GM12878 (cell line): ENCODE results near the gene ERFL. TPM values are rescaled to one million over a fixed set of nuclear protein-coding genes. Genes with fewer than 3 reads are reported as not detected.
A peak's percentile ranks its signal among the peaks of the same experiment; 100 is the strongest.

Experiments used
- ATAC-seq: fragments of 200-7000 bp; cut with Tn5 transposase; 3 replicates; pipeline ENCODE4 v1.9.1; 2020; ENCODE audit warnings: mild to moderate bottlenecking, moderate library complexity
- BruUV-seq: library from RNA; stranded (reverse); fragments of 400-500 nt; replicated peaks from 2 replicates; lab custom pipeline; 2021; lab: Mats Ljungman, UMichigan
- CTCF ChIA-PET: fragments of 300-600 bp; sonication (Branson Sonifier 250); formaldehyde crosslinking; extraction: SDS; loops from one replicate; lab custom pipeline; 2021; ENCODE audit warnings: inconsistent platforms; lab: Yijun Ruan, JAX
- POLR2A ChIA-PET: fragments of 350-600 bp; formaldehyde crosslinking; extraction: SDS; loops from one replicate; lab custom pipeline; 2021; ENCODE audit warnings: inconsistent platforms; lab: Charles Lee
- RAD21 ChIA-PET: fragments of 300-600 bp; sonication (Branson Sonifier 250); formaldehyde crosslinking; loops from one replicate; lab custom pipeline; 2023; ENCODE audit warnings: antibody characterized with exemption; ENCODE audit not compliant: unreplicated experiment; lab: Charles Lee
- SMC1A ChIA-PET: fragments of 300-600 bp; sonication (Branson Sonifier 250); formaldehyde crosslinking; loops from one replicate; lab custom pipeline; 2023; ENCODE audit not compliant: unreplicated experiment, uncharacterized antibody; lab: Charles Lee
- DNase-seq: peaks from one replicate; pipeline ENCODE4 v3.0.0-alpha.2; 2011; ENCODE audit warnings: low read depth, low spot score
- FAIRE-seq: peaks from 3 replicates; lab custom pipeline; 2011; peaks lifted over from hg19 to GRCh38; lab: Jason Lieb, UNC
- H2AFZ ChIP-seq: 2 replicates; pipeline ENCODE4 v1.6.0; 2011; ENCODE audit warnings: low read depth, low read length, control low read depth; ENCODE audit not compliant: control insufficient read depth
- H3K27ac ChIP-seq: 2 replicates; pipeline ENCODE4 v1.5.1; 2011; ENCODE audit warnings: control low read depth; ENCODE audit not compliant: control insufficient read depth, insufficient read depth
- H3K27me3 ChIP-seq, 2 experiments: replicated peaks in 1 of 2; 2 replicates each; pipeline versions ENCODE4 v1.6.0 to v1.6.1; 2011; ENCODE audit warnings: low read length in 1 of 2; ENCODE audit not compliant: control insufficient read depth in 2 of 2, insufficient read depth in 2 of 2
- H3K36me3 ChIP-seq, 2 experiments: 2 replicates each; pipeline ENCODE4 v1.5.1; 2011; ENCODE audit warnings: low read length in 1 of 2; ENCODE audit not compliant: control insufficient read depth in 2 of 2, insufficient read depth in 2 of 2
- H3K4me1 ChIP-seq: 2 replicates; pipeline ENCODE4 v1.6.1; 2011; ENCODE audit warnings: mild to moderate bottlenecking, low read length, moderate library complexity, mixed read lengths; ENCODE audit not compliant: control insufficient read depth, insufficient read depth
- H3K4me2 ChIP-seq: 2 replicates; pipeline ENCODE4 v1.6.0; 2011; ENCODE audit warnings: control low read depth; ENCODE audit not compliant: control insufficient read depth, insufficient read depth
- H3K4me3 ChIP-seq: fragments of 200-600 bp; sonication (generic); 2 replicates; pipeline ENCODE4 v1.5.1; 2016
- H3K79me2 ChIP-seq: 2 replicates; pipeline ENCODE4 v1.6.0; 2011; ENCODE audit warnings: low read length; ENCODE audit not compliant: control insufficient read depth, insufficient read depth
- H3K9ac ChIP-seq: 2 replicates; pipeline ENCODE4 v1.8.0; 2011; ENCODE audit warnings: low read length, control low read depth, mixed read lengths; ENCODE audit not compliant: control insufficient read depth, insufficient read depth
- H3K9me3 ChIP-seq: replicated peaks from 3 replicates; pipeline ENCODE4 v1.5.1; 2011; ENCODE audit warnings: mild to moderate bottlenecking, low read length; ENCODE audit not compliant: control insufficient read depth, insufficient read depth
- H4K20me1 ChIP-seq: 2 replicates; pipeline ENCODE4 v1.6.0; 2011; ENCODE audit not compliant: control insufficient read depth, insufficient read depth
- ASH2L ChIP-seq: fragments of 300-600, 200-600 bp; sonication (generic); IDR thresholded peaks from 2 replicates; pipeline ENCODE4 v1.6.1; 2017; ENCODE audit warnings: low read depth, mild to moderate bottlenecking, borderline replicate concordance
- BCL11A ChIP-seq: IDR thresholded peaks from 2 replicates; pipeline ENCODE4 v1.6.1; 2011; ENCODE audit warnings: low read depth, low read length
- CBFB ChIP-seq: IDR thresholded peaks from 2 replicates; pipeline ENCODE4 v1.6.1; 2016; ENCODE audit warnings: antibody characterized with exemption, low read depth
- CEBPZ ChIP-seq: fragments of 150-350 bp; IDR thresholded peaks from 2 replicates; pipeline ENCODE4 v1.6.1; 2016; ENCODE audit warnings: low read depth, low read length
- FOS ChIP-seq: IDR thresholded peaks from 3 replicates; pipeline ENCODE4 v1.6.1; 2011; ENCODE audit warnings: borderline replicate concordance; ENCODE audit not compliant: insufficient read length; ENCODE audit errors: extremely low read depth
- IKZF2 ChIP-seq, 2 experiments: fragments of 450-650 bp; IDR thresholded peaks; 2 replicates each; pipeline ENCODE4 v1.6.1; 2017; ENCODE audit warnings: mild to moderate bottlenecking in 2 of 2, moderate library complexity in 2 of 2
- MEF2A ChIP-seq: IDR thresholded peaks from 2 replicates; pipeline ENCODE4 v1.6.1; 2011; ENCODE audit warnings: low read depth, mild to moderate bottlenecking, low read length, moderate library complexity; ENCODE audit not compliant: insufficient read depth
- NR2C1 ChIP-seq: fragments of 450-650 bp; IDR thresholded peaks from 2 replicates; pipeline ENCODE4 v1.6.1; 2017; ENCODE audit warnings: antibody characterized with exemption, mild to moderate bottlenecking, moderate library complexity
- PML ChIP-seq: IDR thresholded peaks from 2 replicates; pipeline ENCODE4 v1.6.1; 2012; ENCODE audit warnings: low read length, inconsistent platforms
- POLR2AphosphoS5 ChIP-seq: IDR thresholded peaks from 2 replicates; pipeline ENCODE4 v1.6.1; 2011; ENCODE audit warnings: mild to moderate bottlenecking, low read length, inconsistent platforms
- RB1 ChIP-seq: fragments of 450-650 bp; formaldehyde crosslinking; IDR thresholded peaks from 2 replicates; pipeline ENCODE4 v1.6.1; 2017; ENCODE audit warnings: mild to moderate bottlenecking, borderline replicate concordance
- SPI1 ChIP-seq: IDR thresholded peaks from 2 replicates; pipeline ENCODE4 v1.6.1; 2011; ENCODE audit warnings: low read depth, mild to moderate bottlenecking, low read length, moderate library complexity, borderline replicate concordance; ENCODE audit not compliant: insufficient read depth
- SRF ChIP-seq, 2 experiments: IDR thresholded peaks; 2 replicates each; pipeline ENCODE4 v1.6.1; 2011; ENCODE audit warnings: low read depth in 2 of 2, low read length in 2 of 2, mild to moderate bottlenecking in 1 of 2, moderate library complexity in 1 of 2
- ZBTB40 ChIP-seq: fragments of 450-650 bp; IDR thresholded peaks from 2 replicates; pipeline ENCODE4 v1.6.1; 2016; ENCODE audit warnings: mild to moderate bottlenecking, moderate library complexity, borderline replicate concordance
- WGBS: methylation state at CpG from one replicate; pipeline ENCODE4 v1.1.6; 2016; ENCODE audit warnings: low lambda C conversion rate; ENCODE audit not compliant: insufficient replicate concordance, insufficient coverage; ENCODE audit errors: missing lambda C conversion rate; 5-methylcytosine and 5-hydroxymethylcytosine counted together
- in situ Hi-C: fragments of 300-500 bp; cut with MboI; formaldehyde crosslinking; loops from 9 replicates; pipeline ENCODE4 v1.14.3; 2018; ENCODE audit warnings: mixed read lengths
- intact Hi-C: fragments of 100-400 bp; cut with micrococcal nuclease; formaldehyde crosslinking; loops from one replicate; pipeline ENCODE4 v1.14.2; 2022; ENCODE audit not compliant: unreplicated experiment
- polyA plus RNA-seq, 11 experiments: library from polyadenylated mRNA; depleted of rRNA in 4 of 11; unstranded in 6 of 11; stranded (reverse) in 5 of 11; fragments of >200 nt; fragmentation: Nextera tagmentation in 4 of 11; fragmentation: Illumina TruSeq in 1 of 11; extraction: Ambion mirVana in 4 of 11; extraction: Trizol in 1 of 11; gene quantifications; 1 replicate in 1 of 11; 2 replicates in 10 of 11; pipeline versions ENCODE4 v1.2.1 to v1.2.3, GENCODE V29; 2011 to 2016; ENCODE audit warnings: inconsistent platforms in 2 of 11, missing spikeins in 2 of 11, low read depth in 1 of 11
- total RNA-seq, 4 experiments: library from RNA; depleted of rRNA in 3 of 4; stranded (reverse); fragments of >200 nt in 3 of 4; fragmentation: Illumina TruSeq in 1 of 4; extraction: Trizol in 1 of 4; gene quantifications; 2 replicates each; pipeline versions ENCODE4 v1.2.1 to v1.2.3, GENCODE V29; 2013 to 2021

The ERFL gene
- total and polyA plus RNA-seq, 10 of the 15 experiments (the other 5 are each of a cell fraction or from before 2014, with no cell fraction given) = 0.04 to 0.10 (median 0.05) TPM; not detected in 7

DNA sequence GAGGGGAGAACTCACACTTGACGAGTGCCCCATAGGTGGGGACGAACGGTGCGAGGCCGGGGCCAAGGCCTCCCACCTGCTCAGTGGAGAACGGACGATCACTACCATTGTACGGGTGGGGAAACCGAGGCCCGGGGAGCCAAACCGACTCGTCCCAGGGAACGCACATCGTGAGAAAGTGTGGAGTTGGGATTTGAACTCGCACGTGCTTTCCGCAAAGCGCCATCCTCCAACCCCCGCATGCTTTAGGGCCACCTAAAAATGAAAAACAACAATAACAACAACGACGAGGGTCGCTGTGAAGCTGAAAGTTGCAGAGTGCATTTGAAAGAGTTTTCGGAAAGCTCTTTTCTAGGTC is 44.8 kb downstream of the ERFL start (continued):
- peak; percentile 0; the same call in 1 of the 2 replicates for TF ChIP-seq POLR2AphosphoS5
- TF ChIP-seq IKZF2 (IDR thresholded peaks at IDR 0.05) = no peak
- no peak for TF ChIP-seq SPI1
- no peak for TF ChIP-seq PML
- TF ChIP-seq CBFB = no peak
- TF ChIP-seq FOS = no peak
- TF ChIP-seq CEBPZ = no peak
- TF ChIP-seq, all 136 proteins: peak for 8

- Histone ChIP-seq H3K79me2 (peaks cover 73% of the 10 kb centered on the region), H4K20me1 (no peaks in the 10 kb centered on the region), H3K27ac (peak within 1 kb of the TSS; percentile 87), H3K9me3 (no peaks in the 10 kb centered on the region), H2AFZ (peak within 1 kb of the TSS; percentile 42), H3K4me2 (peak within 1 kb of the TSS; percentile 90), H3K9ac (peak within 1 kb of the TSS; percentile 73), H3K4me3 (peak within 1 kb of the TSS; percentile 89), H3K4me1 (peaks cover 34% of the 10 kb centered on the region), H3K27me3 (no peaks in the 10 kb centered on the region), H3K36me3 (peaks cover 4 to 7% of the 10 kb centered on the region in 2 experiments; a peak in 3 of 4 replicates)
- intact Hi-C loops (no loop called here), in situ Hi-C loops (no loop called here)
- CTCF ChIA-PET = interaction anchor here (6.2 to 10.8 kb wide), 2 partner anchors 8 to 23 kb away, joined by 49 to 136 read pairs; partner anchors contain the start of genes CD79A and RPS19
- POLR2A ChIA-PET = interaction anchor here (0.6 to 6.9 kb wide), 8 partner anchors 10 to 623 kb away, joined by 3 to 90 read pairs (median 6); partner anchors contain the start of gene RPS19
- FAIRE-seq (peak; percentile 18), DNase-seq (no peak), ATAC-seq (peak; percentile 36)
- SMC1A ChIA-PET = interaction anchor here (0.7 to 2.1 kb wide), 2 partner anchors 20 to 23 kb away, joined by 3 to 6 read pairs; partner anchors contain the start of gene RPS19
- BruUV-seq = no TSS peak
- RAD21 ChIA-PET = interaction anchor here (7.1 kb wide), 1 partner anchor 9 kb away, joined by 120 read pairs; the partner anchor contains the start of gene CD79A
- WGBS = 0% methylated on average over 26 of the region's 80 CpGs
- no peak for TF ChIP-seq MEF2A
- no peak for TF ChIP-seq BCL11A
- no peak for TF ChIP-seq NR2C1
- TF ChIP-seq SRF (IDR thresholded peaks at IDR 0.05; ENCODE audit: low read depth in 2 of 2, low read length in 2 of 2) = no peak
- no peak for TF ChIP-seq ZBTB40
- TF ChIP-seq ASH2L = no peak
- no peak for TF ChIP-seq RB1
These were observed 45.4 kb downstream of the ERFL start, which contains the start of gene ARHGEF1 for GRCh38 chr19:41882568-41883462. Gene ARHGEF1, plus strand, starts transcription at chr19:41883184. Its CDS starts 4,899 bp downstream, at chr19:41888083.
